ENCODE data around the gene NEURL1.
"Not testable (repeated sequence)": the region's sequence is repeated elsewhere in the genome, so short reads cannot be mapped to it uniquely, and the experiment has no call there.

Gene NEURL1

DNA sequence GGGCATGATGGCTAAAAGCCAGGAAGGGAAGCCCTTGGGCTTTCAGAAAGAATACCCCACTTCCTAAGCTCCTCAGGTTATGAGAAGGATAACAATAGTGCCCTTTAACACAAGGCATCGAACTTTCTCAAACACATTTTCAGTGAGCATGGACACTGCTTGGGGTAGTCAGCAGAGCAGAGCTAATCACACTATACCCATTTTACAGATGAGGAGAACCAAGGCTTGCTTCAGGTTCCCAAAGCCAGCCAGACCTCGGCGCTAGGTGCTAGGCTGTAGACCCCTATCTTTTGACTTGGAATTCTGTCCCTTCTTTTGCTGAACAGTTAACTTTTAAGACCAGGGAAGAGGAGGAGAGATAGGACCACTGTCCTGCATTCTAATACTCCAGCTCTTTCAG, 1.8 kb downstream of the NEURL1 start:
- no peak for DNase-seq

- DNase-seq: no peak
Observed at GRCh38 chr10:103497161-103497915, 3.8 kb downstream of the NEURL1 start.

GRCh38 chr10:103498936-103499638, 5.6 kb downstream of the NEURL1 start:
- no peak for DNase-seq

DNA sequence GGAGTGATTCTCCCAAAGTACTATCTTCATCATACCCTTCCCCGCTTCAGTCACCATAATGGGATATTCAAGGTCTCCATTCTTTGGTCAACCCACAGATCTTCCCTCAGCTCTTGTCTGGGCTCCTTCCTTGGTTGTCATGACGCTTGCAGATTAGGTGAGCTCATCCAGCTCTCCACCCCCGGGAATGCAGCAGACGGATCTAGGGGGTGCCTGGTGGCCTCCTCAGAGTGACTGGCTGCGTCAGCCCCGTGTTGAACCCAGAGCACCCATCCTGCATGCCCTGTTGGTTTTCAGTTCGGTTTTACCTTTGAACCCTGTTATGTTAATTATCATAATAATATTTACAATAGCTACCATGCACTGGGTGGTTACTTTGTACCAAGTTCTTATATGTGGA, 6.4 kb downstream of the NEURL1 start:
- DNase-seq: peak; percentile 10

DNA sequence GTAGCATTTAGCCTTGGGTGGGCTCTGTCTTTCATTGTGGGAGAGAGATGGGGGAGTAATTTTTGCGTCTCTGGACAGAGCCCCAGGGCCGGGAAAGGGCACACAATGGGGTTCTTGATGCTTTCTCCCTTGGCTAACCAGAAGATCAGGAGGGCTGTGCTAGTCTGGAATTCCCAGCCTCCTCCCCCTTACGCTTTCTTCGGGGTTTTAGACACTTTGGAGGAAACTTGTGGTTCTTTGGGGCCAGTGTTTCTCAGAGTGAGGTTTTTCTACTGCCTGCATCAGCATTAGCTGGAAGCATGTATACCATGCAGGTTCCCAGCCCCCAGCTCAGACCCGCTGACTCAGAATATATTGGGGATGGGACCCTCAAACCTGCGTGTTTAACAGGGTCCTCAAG, 7.0 kb downstream of the NEURL1 start:
- DNase-seq: peak; percentile 31

GRCh38 chr10:103501186-103501585, 7.7 kb downstream of the NEURL1 start:
- DNase-seq: peak; percentile 16

DNA sequence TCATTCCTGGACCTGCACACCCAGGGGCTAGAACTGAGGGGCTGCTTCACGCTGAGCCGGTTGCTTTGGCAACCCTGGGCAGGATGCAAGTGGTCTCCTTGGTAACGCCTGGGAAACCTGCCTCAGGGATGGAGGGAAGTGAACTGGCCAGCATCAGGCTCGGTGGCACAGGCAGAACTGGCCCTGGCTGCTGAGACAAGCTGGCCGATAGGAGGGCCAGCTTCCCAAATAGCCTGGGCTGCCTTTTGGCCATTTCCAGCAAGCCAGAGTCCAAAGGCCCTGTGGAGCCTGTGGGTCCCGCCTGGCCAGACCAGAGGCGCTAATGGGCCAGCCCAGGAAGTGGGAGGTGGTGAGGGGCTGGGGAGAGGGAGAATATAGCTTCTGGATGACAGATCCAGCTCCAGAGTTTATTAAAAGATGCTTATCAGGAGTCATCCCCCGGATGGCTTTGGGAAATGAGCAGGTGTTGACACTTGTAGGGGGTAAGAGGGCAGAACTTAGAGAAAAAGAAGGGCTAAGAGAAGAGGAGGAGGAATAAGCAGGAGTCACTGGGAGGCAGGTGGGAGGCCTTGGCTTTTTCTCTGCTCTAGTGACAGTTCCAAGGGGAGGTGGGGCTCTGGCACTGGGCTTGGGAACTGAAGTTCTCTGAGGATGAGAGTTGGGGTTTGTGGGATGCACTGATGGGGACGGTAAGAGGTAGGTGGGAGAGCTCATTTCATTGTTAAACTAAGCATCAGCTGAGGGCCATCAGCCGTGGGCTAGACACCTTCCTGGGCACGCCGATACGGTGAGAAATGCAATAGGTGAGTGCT, 9.6 kb downstream of the NEURL1 start:
- peak; percentile 17 for DNase-seq

- not testable (repeated sequence) for DNase-seq
Observed at GRCh38 chr10:103503777-103504176, 10.3 kb downstream of the NEURL1 start.

- peak; percentile 30 for DNase-seq
Observed at GRCh38 chr10:103504181-103504783, 10.8 kb downstream of the NEURL1 start.

DNA sequence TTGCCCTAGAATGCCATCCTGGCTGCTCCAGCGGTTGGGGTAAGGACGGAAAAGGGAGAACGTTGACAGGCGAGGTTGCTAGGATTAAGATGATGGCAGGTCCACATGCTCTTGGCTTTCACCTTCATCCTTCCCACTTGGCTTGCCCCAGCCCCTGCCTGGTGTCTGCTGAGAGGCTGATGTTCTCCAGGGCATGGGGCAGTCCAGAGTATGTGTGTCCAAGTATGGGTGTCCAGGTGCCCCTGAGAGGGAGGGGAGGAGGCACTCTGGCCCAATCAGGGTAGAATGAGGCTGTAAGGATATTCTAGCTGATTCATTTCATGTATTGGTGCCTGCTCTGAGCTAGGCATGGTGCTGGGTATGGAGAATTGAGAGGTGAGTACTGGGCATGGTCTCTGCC, 12.6 kb downstream of the NEURL1 start:
- DNase-seq: no peak

DNA sequence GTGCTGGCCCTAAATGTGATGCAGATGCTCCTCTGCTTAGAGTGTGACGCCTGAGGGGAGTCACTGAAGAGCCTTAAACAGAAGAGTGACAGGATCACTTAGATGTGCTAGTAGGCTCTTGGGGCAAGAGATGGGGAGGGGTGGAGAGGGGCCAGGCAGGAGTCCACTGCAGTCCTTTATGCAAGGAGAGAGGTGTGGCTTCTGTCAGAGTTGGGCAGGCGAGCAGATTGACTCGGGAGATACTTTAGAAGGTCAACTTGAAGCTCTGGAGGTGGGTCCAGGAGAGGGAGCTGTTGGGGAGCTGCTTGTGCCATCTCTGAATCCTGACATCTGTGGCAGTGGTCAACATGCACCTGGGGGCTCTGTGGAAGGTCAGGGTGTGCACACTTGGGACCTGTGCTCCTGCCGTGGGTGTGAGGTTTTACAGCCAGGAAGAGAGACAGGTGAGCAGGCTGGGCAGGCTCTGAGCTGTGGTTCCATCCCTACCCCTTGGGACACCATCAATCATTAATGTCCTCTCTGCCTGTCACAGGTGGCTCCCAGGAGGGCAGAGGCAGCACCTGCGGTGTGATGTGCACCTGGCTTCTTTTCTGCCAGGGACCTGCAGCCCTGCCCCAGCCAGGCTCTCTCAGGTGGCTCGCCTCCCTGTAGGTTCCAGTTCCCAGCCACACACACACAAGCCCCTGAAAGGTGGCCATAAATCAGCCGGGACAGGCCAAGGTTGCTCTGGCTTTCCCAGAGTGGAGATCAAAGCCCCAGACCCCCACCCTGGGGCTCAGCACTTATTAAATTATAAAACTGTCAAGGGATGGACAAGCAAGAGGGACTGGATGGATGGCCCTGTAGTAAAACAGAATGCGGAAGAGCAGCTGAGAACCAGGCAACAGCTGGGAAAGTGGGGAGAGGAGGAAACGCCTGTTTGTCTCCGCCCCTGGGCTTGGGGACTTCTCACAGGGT, 14.0 kb downstream of the NEURL1 start:
- DNase-seq: no peak

- no peak for DNase-seq
Observed at GRCh38 chr10:103510046-103510685, 16.7 kb downstream of the NEURL1 start.

- no peak for DNase-seq
Observed at GRCh38 chr10:103510791-103511752, 17.6 kb downstream of the NEURL1 start.

DNA sequence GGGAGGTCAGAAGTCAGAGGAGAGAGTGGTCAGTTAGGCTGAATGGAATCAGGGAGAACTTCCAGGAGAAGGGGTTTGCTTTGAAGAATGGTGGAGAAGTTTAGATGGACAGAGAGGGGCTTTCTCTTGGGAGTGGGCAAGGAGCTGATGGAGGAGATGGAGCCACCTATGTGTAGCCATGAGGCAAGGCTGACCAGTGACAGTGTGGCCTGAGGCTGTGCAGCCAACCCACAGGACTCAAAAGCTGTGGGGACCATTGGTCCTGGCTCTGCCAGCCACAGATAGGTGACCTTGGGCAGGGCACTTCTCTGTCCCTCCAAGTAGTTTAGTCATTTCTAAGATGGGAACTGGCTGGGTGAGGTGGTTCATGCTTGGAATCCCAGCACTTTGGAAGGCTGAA, 18.7 kb downstream of the NEURL1 start:
- DNase-seq: no peak

GRCh38 chr10:103512591-103513379, 19.3 kb downstream of the NEURL1 start:
- DNase-seq: no peak

DNA sequence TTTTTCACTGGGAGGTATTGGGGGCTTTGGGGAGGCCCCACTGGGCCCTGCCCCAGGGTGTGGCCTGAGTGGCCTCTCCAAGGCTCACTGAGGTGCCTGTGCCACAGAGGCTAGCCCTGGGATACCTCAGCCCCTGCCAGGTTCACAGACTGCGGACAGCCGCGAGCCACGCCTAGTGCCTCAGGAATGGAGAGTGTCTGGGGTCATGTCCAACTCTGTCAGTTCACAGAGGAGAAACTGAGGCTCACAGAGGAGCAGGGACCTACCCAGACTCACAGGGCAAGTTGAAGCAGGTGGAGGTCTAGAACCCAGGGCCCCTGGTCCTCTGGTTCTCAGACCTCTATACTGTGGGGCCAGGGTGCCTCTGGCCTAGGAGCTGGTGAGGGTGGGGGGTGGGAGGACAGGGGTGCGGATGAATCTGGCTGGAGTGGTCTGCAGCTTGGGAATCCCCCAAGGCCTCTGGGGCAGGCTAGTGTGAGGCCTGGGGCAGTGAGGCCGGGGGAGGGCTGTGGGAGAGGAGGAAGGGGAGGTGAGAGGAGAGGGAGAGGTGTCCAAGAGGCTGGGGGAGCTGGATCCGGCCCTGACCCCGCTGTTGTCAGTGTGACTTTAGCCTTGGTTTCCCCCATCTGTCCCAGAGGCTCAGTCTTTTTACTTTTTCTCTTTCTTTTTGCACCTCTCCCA, 20.0 kb downstream of the NEURL1 start:
- DNase-seq: no peak

- DNase-seq: no peak
Observed at GRCh38 chr10:103514244-103514643, 20.7 kb downstream of the NEURL1 start.

- DNase-seq: no peak
Observed at GRCh38 chr10:103517234-103518085, 24.0 kb downstream of the NEURL1 start.
